ENCODE data around the gene KRT4. TPM values are rescaled to one million over a fixed set of nuclear protein-coding genes. Genes with fewer than 3 reads are reported as not detected.

Gene KRT4
- total RNA-seq, 1 experiment from 2014 or later, result 5.2 TPM

- POLR2A ChIA-PET, result no interaction called here
- peaks cover 31% of the 10 kb centered on the region for H3K4me1 ChIP-seq
- peaks cover 32% of the 10 kb centered on the region for H3K4me1 Mint-ChIP-seq (ENCODE audit: low read depth, unreplicated experiment)
- no peaks in the 10 kb centered on the region for H3K9me3 Mint-ChIP-seq (ENCODE audit: unreplicated experiment)
- no peak for TF ChIP-seq CTCF (IDR thresholded peaks at IDR 0.05; ENCODE audit: insufficient read depth in 1 of 2, low read depth in 1 of 2, low read length in 1 of 2, severe bottlenecking in 1 of 2, unreplicated experiment in 1 of 2)
- intact Hi-C loops (cut with micrococcal nuclease; ENCODE audit: unreplicated experiment), result no loop called here
- H3K4me3 Mint-ChIP-seq (ENCODE audit: unreplicated experiment), result no peak overlapping the region
- H3K36me3 Mint-ChIP-seq (ENCODE audit: insufficient read depth, unreplicated experiment), result no peaks in the 10 kb centered on the region
- H3K9me3 ChIP-seq, result no peaks in the 10 kb centered on the region
- H3K27me3 ChIP-seq (replicated peaks; ENCODE audit: control insufficient read depth, insufficient read depth, low read length), result no peaks in the 10 kb centered on the region
- no peaks in the 10 kb centered on the region for H3K27me3 Mint-ChIP-seq (ENCODE audit: insufficient read depth, unreplicated experiment)
- DNase-seq, result no peak
- CTCF ChIA-PET, result interaction anchor here (0.6 kb wide), 1 partner anchor 15 kb away, joined by 3 read pairs; no protein-coding TSS in a partner anchor
- no peaks in the 10 kb centered on the region for H3K36me3 ChIP-seq (ENCODE audit: control insufficient read depth, insufficient read depth, low read length)
- BruUV-seq (replicated peaks), result no TSS peak
- no peak overlapping the region for H3K27ac Mint-ChIP-seq (ENCODE audit: unreplicated experiment)
- H3K4me3 ChIP-seq (ENCODE audit: low read depth, low read length), result no peak overlapping the region
Measured at GRCh38 chr12:52817699-52818238, 3.9 kb upstream of the KRT4 start.

- intact Hi-C loops (cut with micrococcal nuclease; ENCODE audit: unreplicated experiment), result no loop called here
- Histone ChIP-seq H3K4me3 (ENCODE audit: low read depth, low read length) (no peak overlapping the region), H3K4me1 (peaks cover 31% of the 10 kb centered on the region), H3K27me3 (replicated peaks; ENCODE audit: control insufficient read depth, insufficient read depth, low read length) (no peaks in the 10 kb centered on the region), H3K9me3 (no peaks in the 10 kb centered on the region), H3K36me3 (ENCODE audit: control insufficient read depth, insufficient read depth, low read length) (no peaks in the 10 kb centered on the region)
- no peak overlapping the region for H3K4me3 Mint-ChIP-seq (ENCODE audit: unreplicated experiment)
- no peaks in the 10 kb centered on the region for H3K36me3 Mint-ChIP-seq (ENCODE audit: insufficient read depth, unreplicated experiment)
- no TSS peak for BruUV-seq (replicated peaks)
- no peaks in the 10 kb centered on the region for H3K9me3 Mint-ChIP-seq (ENCODE audit: unreplicated experiment)
- H3K4me1 Mint-ChIP-seq (ENCODE audit: low read depth, unreplicated experiment), result peaks cover 32% of the 10 kb centered on the region
- no peak for DNase-seq
- ChIA-PET CTCF (no interaction called here), POLR2A (no interaction called here)
- no peak overlapping the region for H3K27ac Mint-ChIP-seq (ENCODE audit: unreplicated experiment)
- TF ChIP-seq CTCF (IDR thresholded peaks at IDR 0.05; ENCODE audit: insufficient read depth in 1 of 2, low read depth in 1 of 2, low read length in 1 of 2, severe bottlenecking in 1 of 2, unreplicated experiment in 1 of 2), result no peak
- H3K27me3 Mint-ChIP-seq (ENCODE audit: insufficient read depth, unreplicated experiment), result no peaks in the 10 kb centered on the region
Measured at GRCh38 chr12:52817003-52817698, 3.2 kb upstream of the KRT4 start.

- CTCF ChIA-PET, result no interaction called here
- H3K36me3 Mint-ChIP-seq (ENCODE audit: insufficient read depth, unreplicated experiment), result no peaks in the 10 kb centered on the region
- no peaks in the 10 kb centered on the region for H3K9me3 Mint-ChIP-seq (ENCODE audit: unreplicated experiment)
Measured at GRCh38 chr12:52815676-52816588, 2.0 kb upstream of the KRT4 start.

More at GRCh38 chr12:52815676-52816588, 2.0 kb upstream of the KRT4 start:
- TF ChIP-seq CTCF (IDR thresholded peaks at IDR 0.05; ENCODE audit: insufficient read depth in 1 of 2, low read depth in 1 of 2, low read length in 1 of 2, severe bottlenecking in 1 of 2, unreplicated experiment in 1 of 2), result no peak
- Mint-ChIP-seq H3K27ac (ENCODE audit: unreplicated experiment) (no peak overlapping the region), H3K27me3 (ENCODE audit: insufficient read depth, unreplicated experiment) (no peaks in the 10 kb centered on the region), H3K4me3 (ENCODE audit: unreplicated experiment) (no peak overlapping the region), H3K4me1 (ENCODE audit: low read depth, unreplicated experiment) (peaks cover 32% of the 10 kb centered on the region)
- POLR2A ChIA-PET, result no interaction called here
- no peak for DNase-seq
- H3K27me3 ChIP-seq (replicated peaks; ENCODE audit: control insufficient read depth, insufficient read depth, low read length), result no peaks in the 10 kb centered on the region
- no TSS peak for BruUV-seq (replicated peaks)
- intact Hi-C loops (cut with micrococcal nuclease; ENCODE audit: unreplicated experiment), result no loop called here
- H3K36me3 ChIP-seq (ENCODE audit: control insufficient read depth, insufficient read depth, low read length), result no peaks in the 10 kb centered on the region
- H3K9me3 ChIP-seq, result no peaks in the 10 kb centered on the region
- no peak overlapping the region for H3K4me3 ChIP-seq (ENCODE audit: low read depth, low read length)
- H3K4me1 ChIP-seq, result peaks cover 31% of the 10 kb centered on the region
